HG03175 (cell line): ENCODE measurements around the gene MFF.

ENCODE experiments used
- ATAC-seq: cut with Tn5 transposase; IDR thresholded peaks from one replicate; pipeline ENCODE4 v1.9.1; 2021; ENCODE audit warnings: mild to moderate bottlenecking, moderate library complexity; ENCODE audit not compliant: unreplicated experiment

MFF gene, protein sequence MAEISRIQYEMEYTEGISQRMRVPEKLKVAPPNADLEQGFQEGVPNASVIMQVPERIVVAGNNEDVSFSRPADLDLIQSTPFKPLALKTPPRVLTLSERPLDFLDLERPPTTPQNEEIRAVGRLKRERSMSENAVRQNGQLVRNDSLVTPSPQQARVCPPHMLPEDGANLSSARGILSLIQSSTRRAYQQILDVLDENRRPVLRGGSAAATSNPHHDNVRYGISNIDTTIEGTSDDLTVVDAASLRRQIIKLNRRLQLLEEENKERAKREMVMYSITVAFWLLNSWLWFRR

GRCh38 chr2:227324995-227325838, at the start of gene MFF:
Gene MFF, plus strand, starts transcription at chr2:227325251. Its CDS starts 5,415 bp downstream, at chr2:227330666.
- peak; percentile 98 for ATAC-seq

- ATAC-seq = no peak
Observed at GRCh38 chr2:227280895-227281294, 44.2 kb upstream of the MFF start.

GRCh38 chr2:227285741-227286236, 39.3 kb upstream of the MFF start:
- no peak for ATAC-seq

- ATAC-seq = no peak
Observed at GRCh38 chr2:227287771-227288170, 37.3 kb upstream of the MFF start.

DNA sequence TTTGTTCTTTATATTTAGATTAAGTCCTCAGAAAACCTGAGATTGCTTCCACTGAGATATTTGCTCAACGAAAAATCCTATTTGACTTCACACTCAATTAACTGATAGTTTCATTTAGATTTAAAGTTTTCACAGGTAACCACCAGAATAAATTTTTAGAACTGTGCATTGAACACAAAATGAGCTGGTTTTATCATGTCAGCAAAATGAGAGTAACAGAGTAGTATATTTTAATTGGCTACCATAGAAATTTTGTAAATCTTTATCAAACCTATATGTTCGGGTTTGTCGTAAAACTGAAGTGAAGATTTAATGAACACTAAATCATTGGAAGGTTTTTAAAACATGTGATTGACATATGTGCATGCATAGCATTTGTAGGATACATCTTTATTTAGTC, 32.7 kb upstream of the MFF start:
- no peak for ATAC-seq

- no peak for ATAC-seq
Observed at GRCh38 chr2:227293531-227293930, 31.5 kb upstream of the MFF start.

DNA sequence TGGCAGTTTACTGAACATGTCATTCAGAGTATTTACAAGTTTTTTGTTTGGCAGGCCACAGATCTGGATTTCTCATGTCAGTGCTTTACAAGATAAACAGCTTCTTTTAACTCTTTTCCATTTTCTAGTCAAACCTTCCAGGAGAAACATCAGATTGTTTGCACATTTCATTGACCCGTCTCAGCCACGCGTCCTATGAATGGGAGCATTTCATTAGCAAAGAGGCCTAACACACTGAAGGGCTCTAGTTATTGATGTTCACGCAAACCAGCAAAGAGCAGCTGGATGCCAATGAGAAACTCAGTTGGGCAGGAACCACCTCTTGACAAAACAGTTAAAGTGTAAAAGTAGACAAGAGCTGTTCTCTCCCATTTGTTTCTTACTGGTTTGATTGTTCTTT, 29.2 kb upstream of the MFF start:
- no peak for ATAC-seq

DNA sequence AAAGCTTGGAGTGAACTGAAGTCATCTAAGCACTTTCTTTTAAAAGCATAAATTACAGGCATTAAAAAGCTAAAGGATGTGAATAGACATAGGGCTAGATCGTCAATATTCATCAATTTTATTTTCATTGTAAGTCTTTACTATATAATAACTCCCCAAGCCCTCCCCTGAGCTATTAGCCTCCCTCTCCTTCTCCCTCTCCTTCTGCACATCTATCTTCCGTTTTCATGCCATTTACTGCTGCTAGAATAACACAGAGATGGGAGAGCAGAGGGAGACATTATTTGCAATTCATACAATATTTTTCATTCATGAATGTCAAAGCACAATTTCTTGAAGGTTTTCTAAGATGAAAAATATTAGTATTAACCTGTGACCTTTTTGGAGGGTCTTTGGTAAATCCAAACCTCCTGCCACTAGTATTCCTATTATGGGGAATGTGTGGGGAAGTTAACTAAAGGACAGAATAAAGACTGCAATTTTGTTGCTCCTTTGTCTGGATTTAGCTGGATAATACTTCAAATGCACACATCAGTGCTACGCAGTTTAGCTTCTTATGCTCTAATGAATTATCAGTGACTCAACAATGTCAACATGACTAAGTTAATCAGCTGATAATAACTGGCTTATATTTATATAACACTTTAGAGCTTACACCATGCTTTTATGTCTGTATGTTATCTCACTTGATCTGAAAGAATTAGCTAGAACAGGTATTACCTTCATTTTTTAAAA, 28.2 kb upstream of the MFF start:
- ATAC-seq = no peak

DNA sequence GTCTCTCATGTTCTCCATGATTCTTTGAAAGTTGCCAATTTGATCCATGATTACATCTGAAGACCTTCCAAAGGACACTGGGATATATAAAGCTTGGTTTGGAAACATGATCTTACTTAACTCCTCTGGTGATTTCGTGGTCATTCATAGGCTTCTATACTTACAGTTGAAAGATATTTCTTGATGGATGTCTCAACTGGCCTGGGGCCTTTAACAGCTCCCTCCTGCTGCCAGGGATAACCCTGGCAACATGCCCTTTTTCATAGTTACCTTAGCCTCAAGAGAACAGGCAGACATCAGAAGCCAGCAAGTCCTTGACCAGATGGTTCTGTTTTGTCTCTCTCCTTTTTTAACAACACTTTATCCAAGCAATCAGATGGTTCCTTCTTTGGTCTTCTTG, 23.5 kb upstream of the MFF start:
- no peak for ATAC-seq

DNA sequence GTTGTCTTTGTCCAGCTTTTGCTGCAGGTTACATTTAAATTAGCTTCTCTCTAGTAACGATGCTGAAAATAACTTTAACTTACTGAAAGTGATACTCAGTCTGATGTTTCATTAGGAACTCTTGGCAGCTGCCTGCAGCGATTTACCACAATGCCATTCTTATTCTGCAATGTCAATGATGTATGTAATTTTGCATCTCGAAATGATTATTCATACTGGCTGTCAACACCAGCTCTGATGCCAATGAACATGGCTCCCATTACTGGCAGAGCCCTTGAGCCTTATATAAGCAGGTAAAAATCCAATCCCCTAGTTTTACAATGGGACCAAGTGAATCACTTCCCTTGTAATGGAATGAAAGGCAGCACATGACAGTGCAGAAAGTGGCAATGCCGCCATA, 16.3 kb upstream of the MFF start:
- ATAC-seq = peak; percentile 79

DNA sequence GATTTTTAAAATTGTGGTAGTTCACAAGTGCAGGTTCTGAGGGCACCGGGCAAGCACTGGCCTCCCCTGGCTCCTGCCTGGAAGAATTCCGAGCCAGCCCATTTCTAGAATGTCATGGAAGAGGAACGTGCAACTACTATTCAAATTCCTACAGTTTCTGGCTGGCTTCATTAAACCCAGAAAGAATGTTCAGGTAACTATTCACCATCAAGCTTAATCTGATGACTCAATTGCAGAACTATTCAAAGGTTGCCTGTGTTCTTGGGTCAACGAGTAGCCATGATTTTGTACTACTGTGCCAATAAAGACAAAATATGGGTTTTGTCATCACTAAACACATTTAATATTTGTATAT, 14.3 kb upstream of the MFF start:
- ATAC-seq = no peak

DNA sequence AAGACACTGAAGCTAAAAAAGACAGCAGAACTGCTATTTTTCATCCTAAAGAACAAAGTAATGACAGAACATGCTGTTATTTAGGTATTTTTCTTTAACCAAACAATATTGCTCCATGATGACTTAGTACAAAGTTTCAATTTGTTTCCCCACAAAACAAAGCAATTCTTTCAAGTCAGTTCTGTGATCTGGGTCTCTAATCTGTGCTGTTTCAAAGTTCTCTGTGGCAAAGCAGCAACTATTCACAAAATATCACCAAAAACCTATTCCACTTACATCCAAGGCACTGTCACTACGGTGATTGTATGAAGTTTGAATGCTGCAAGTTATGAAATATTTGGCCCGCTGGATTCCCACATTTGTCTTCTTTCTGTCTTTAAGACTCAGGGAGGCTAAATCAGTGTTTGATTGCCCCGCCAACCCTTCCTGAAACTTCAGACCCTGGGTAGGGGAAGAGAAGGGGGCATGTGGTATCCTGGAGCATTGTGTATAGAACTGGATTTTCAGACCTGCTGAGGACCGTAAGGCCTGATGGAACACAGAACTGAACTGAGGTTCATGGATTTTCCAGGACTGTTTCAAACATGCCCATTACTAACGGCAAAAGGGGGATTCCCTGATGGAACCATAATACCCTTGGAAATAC, 13.1 kb upstream of the MFF start:
- no peak for ATAC-seq

DNA sequence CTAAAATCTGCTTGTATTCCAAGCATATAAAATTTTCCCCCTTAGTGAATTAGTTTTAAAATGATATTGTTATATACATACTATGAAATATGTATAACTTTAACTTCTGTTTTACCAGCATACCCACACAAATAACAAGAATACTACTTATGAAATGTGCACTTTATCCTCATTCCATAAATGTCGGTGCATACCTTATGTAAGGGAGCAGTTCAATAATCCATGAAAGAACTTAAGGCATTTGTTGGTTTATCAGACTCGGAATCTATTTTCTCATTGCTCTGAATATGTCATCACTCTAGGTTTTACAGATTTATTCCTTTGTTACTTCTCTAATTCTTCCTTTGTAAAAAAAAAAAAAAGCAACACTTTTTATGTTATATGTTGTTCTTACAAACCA, 12.5 kb upstream of the MFF start:
- no peak for ATAC-seq

- ATAC-seq = no peak
Observed at GRCh38 chr2:227313310-227313709, 11.7 kb upstream of the MFF start.

DNA sequence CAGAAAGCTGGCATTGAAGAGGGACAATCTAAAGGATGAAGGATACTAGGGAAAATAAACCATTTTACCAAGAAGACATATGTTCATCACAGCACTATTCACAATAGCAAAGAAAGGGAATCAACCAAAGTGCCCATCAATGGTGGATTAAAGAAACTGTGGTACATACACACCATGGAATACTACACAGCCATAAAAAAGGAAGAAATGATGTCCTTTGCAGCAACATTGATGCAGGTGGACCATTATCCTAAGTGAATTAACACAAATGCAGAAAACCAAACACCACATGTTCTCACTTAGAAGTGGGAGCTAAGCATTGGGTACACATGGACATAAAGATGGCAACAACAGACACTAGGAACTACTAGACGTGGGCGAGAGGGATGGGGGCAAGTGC, 7.2 kb upstream of the MFF start:
- no peak for ATAC-seq

DNA sequence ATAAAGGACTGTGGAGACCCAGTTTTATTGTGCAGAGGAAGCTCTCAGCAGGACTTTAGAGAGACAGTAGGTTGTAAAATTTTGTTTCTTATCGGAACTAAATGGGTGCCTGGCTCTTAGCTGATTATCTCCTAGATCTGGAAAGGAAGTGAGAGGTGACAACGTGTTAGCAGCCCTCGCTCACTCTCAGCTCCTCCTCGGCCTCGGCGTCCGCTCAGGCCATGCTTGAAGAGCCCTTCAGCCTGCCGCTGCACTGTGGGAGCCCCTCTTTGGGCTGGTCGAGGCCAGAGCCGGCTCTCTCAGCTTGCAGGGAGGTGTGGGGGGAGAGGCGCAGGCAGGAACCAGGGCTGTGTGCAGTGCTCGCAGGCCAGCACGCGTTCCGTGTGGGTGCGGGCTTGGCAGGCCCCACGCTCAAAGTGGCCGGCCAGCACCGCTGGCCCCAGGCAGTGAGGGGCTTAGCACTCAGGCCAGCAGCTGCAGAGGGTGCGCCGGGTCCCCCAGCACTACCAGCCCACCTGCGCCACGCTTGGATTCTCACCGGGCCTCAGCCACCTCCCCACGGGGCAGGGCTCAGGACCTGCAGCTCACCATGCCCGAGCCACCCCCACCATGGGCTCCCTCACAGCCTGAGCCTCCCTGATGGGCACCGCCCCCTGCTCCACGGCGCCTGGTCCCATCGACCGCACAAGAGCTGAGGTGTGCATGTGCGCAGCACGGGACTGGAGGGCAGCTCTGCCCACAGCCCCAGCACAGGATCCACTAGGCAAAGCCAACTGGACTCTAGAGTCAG, 4.6 kb upstream of the MFF start:
- ATAC-seq = no peak

- no peak for ATAC-seq
Observed at GRCh38 chr2:227322530-227323205, 2.4 kb upstream of the MFF start.

DNA sequence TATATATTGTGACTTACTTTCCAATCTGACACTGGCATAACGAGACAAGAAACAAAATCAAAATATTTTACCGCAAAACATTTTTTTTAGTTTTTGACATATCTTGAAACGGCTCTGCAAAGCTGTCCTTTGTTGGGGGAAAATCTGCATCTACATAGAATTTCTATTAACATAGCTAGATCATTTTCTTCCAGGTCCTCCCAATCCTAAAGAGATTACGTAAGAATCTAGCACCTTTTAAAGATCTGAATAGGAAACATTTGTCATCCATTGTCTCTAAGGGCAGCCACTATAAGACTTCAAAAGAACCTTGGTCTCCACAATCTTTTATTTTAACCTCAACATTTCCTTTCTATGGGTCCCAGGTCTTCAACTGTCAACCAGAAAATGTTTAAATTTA, 1.2 kb upstream of the MFF start:
- no peak for ATAC-seq

DNA sequence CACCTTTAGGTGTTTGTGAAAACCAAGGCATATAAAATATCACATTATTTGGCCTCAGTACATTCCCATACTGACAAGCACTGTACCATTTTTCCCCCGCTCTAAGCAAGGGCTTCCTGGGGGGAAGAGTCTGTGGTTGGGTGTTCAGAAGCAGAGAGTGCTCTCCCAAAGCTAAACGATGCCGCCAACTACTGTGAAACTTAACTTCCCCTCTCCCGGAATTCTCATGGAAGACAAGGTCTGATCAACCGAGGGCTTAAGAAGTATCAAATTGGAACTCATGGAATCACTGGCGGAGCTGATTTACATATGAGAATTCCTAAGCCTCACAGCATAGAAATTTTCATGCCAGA, 433 bp upstream of the MFF start:
- ATAC-seq = no peak

GRCh38 chr2:227325839-227326195, 766 bp downstream of the MFF start:
- peak; percentile 17 for ATAC-seq
